HepG2 (cell line): ENCODE data around the gene PPAT. TPM values are rescaled to one million over a fixed set of nuclear protein-coding genes. Genes with fewer than 3 reads are reported as not detected.

Source experiments
- ATAC-seq: fragments of 200-7000 bp; cut with Tn5 transposase; 3 replicates; pipeline ENCODE4 v1.9.1; 2020; ENCODE audit warnings: mild to moderate bottlenecking, moderate library complexity
- BruUV-seq: library from RNA; stranded (reverse); fragments of 400-500 nt; replicated peaks from 2 replicates; lab custom pipeline; 2021; lab: Mats Ljungman, UMichigan
- CTCF ChIA-PET: fragments of 300-600 bp; formaldehyde crosslinking; extraction: SDS; loops from one replicate; lab custom pipeline; 2021; ENCODE audit warnings: low total read pairs, inconsistent platforms, low intra/inter-chr PET ratio; lab: Yijun Ruan, JAX
- POLR2A ChIA-PET: fragments of 350-600 bp; sonication (Branson Sonifier 250); formaldehyde crosslinking; loops from one replicate; lab custom pipeline; 2020; ENCODE audit warnings: antibody characterized with exemption, inconsistent platforms; lab: Yijun Ruan, JAX
- DNase-seq: peaks from one replicate; pipeline ENCODE4 v3.0.0-alpha.2; 2015; ENCODE audit warnings: low spot score
- FAIRE-seq: peaks from 3 replicates; lab custom pipeline; 2011; peaks lifted over from hg19 to GRCh38; lab: Jason Lieb, UNC
- H2AFZ ChIP-seq: one replicate; pipeline ENCODE4 v1.6.1; 2011; ENCODE audit warnings: low read length, inconsistent platforms
- H3K27ac ChIP-seq: fragments of 300-600 bp; 3 replicates; pipeline ENCODE4 v1.8.0; 2011; ENCODE audit warnings: mixed run types, mild to moderate bottlenecking, mixed read lengths, low read length, inconsistent platforms; ENCODE audit not compliant: insufficient read depth; ENCODE audit errors: extremely low read length
- H3K27me3 ChIP-seq, 2 experiments: fragments of 200-600 bp in 1 of 2; 2 replicates in 1 of 2; 3 replicates in 1 of 2; pipeline versions ENCODE4 v1.6.0 to v1.8.0; 2011; ENCODE audit warnings: low read length in 2 of 2, mild to moderate bottlenecking in 2 of 2, moderate library complexity in 2 of 2, inconsistent platforms in 1 of 2; ENCODE audit not compliant: insufficient read depth in 2 of 2, control insufficient read depth in 1 of 2
- H3K36me3 ChIP-seq, 2 experiments: fragments of 200-600 bp in 1 of 2; replicated peaks in 1 of 2; 2 replicates in 1 of 2; 3 replicates in 1 of 2; pipeline versions ENCODE4 v1.5.1 to v1.8.0; 2011; ENCODE audit warnings: low read length in 2 of 2, inconsistent platforms in 1 of 2; ENCODE audit not compliant: insufficient read depth in 2 of 2, control insufficient read depth in 1 of 2
- H3K4me1 ChIP-seq: 2 replicates; pipeline ENCODE4 v1.5.1; 2012; ENCODE audit warnings: low read length, inconsistent platforms; ENCODE audit not compliant: insufficient read depth
- H3K4me2 ChIP-seq: 2 replicates; pipeline ENCODE4 v1.6.0; 2011; ENCODE audit warnings: low read depth, low read length, inconsistent platforms
- H3K4me3 ChIP-seq, 3 experiments: fragments of 200-600 bp in 1 of 3; sonication (generic), shearing (Covaris generic) in 1 of 3; replicated peaks in 1 of 3; 2 replicates each; pipeline ENCODE4 v1.5.1; 2011 to 2016; ENCODE audit warnings: low read length in 3 of 3, inconsistent platforms in 2 of 3, low read depth in 2 of 3, mild to moderate bottlenecking in 2 of 3, control low read depth in 1 of 3, mixed read lengths in 1 of 3; ENCODE audit not compliant: insufficient read depth in 1 of 3
- H3K79me2 ChIP-seq: one replicate; pipeline ENCODE4 v1.6.1; 2011; ENCODE audit warnings: low read length, inconsistent platforms; ENCODE audit not compliant: insufficient read depth
- H3K9ac ChIP-seq: 2 replicates; pipeline ENCODE4 v1.6.0; 2011; ENCODE audit warnings: mild to moderate bottlenecking, low read depth, low read length, inconsistent platforms; ENCODE audit not compliant: insufficient read depth
- H3K9me3 ChIP-seq: 2 replicates; pipeline ENCODE4 v1.5.1; 2012; ENCODE audit warnings: mild to moderate bottlenecking, low read length
- H4K20me1 ChIP-seq: 2 replicates; pipeline ENCODE4 v1.6.0; 2011; ENCODE audit warnings: inconsistent platforms, mild to moderate bottlenecking, low read length, moderate library complexity; ENCODE audit not compliant: insufficient read depth
- ARNT2 ChIP-seq: sonication (generic); formaldehyde crosslinking; IDR thresholded peaks from 2 replicates; pipeline ENCODE4 v1.8.0; 2022; ENCODE audit warnings: mild to moderate bottlenecking, low read depth, missing genetic modification reagents, moderate library complexity
- ELF3 ChIP-seq: IDR thresholded peaks from 2 replicates; pipeline ENCODE4 v1.6.1; 2016; ENCODE audit warnings: missing genetic modification reagents, missing compliant biosample characterization
- GMEB2 ChIP-seq: IDR thresholded peaks from 2 replicates; pipeline ENCODE4 v1.6.1; 2016; ENCODE audit warnings: missing biosample characterization, missing genetic modification reagents, low read depth
- HES4 ChIP-seq: sonication (generic); formaldehyde crosslinking; IDR thresholded peaks from 2 replicates; pipeline ENCODE4 v1.9.0; 2021; ENCODE audit warnings: mild to moderate bottlenecking, missing genetic modification reagents, borderline replicate concordance
- MYPOP ChIP-seq: sonication (generic); formaldehyde crosslinking; IDR thresholded peaks from 2 replicates; pipeline ENCODE4 v1.8.1; 2023; ENCODE audit warnings: mild to moderate bottlenecking, moderate library complexity, missing genetic modification reagents
- NKX3-1 ChIP-seq: sonication (generic); formaldehyde crosslinking; IDR thresholded peaks from 2 replicates; pipeline ENCODE4 v1.5.0; 2020; ENCODE audit warnings: missing genetic modification reagents
- XRCC5 ChIP-seq: fragments of 200-400 bp; formaldehyde crosslinking; optimal IDR thresholded peaks from 2 replicates; pipeline ENCODE3; 2017; ENCODE audit warnings: mild to moderate bottlenecking, low read length
- ZNF264 ChIP-seq: sonication (generic); formaldehyde crosslinking; IDR thresholded peaks from 2 replicates; pipeline ENCODE4 v1.4.0; 2020; ENCODE audit warnings: missing genetic modification reagents
- ZNF280B ChIP-seq: sonication (generic); formaldehyde crosslinking; IDR thresholded peaks from 2 replicates; pipeline ENCODE4 v1.5.0; 2020; ENCODE audit warnings: missing genetic modification reagents, mild to moderate bottlenecking, borderline replicate concordance
- ZNF460 ChIP-seq: sonication (generic); formaldehyde crosslinking; IDR thresholded peaks from 2 replicates; pipeline ENCODE4 v1.5.1; 2020; ENCODE audit warnings: missing genetic modification reagents, mild to moderate bottlenecking, borderline replicate concordance
- WGBS: methylation state at CpG from one replicate; pipeline ENCODE4 v1.1.6; 2017; ENCODE audit warnings: low lambda C conversion rate; 5-methylcytosine and 5-hydroxymethylcytosine counted together
- in situ Hi-C: cut with HindIII; loops from 2 replicates; pipeline ENCODE4 v1.10.0; 2017; ENCODE audit warnings: low pct_unique_long_range_greater_than_20kb; ENCODE audit not compliant: extremely low pct_ligation_motif_present
- intact Hi-C: fragments of 100-400 bp; cut with micrococcal nuclease; formaldehyde crosslinking; loops from one replicate; pipeline ENCODE4 v1.10.0; 2022; ENCODE audit not compliant: unreplicated experiment
- polyA plus RNA-seq, 8 experiments: library from polyadenylated mRNA; depleted of rRNA in 3 of 8; stranded (reverse) in 7 of 8; unstranded in 1 of 8; fragments of >200 nt; fragmentation: Illumina TruSeq in 4 of 8; extraction: Trizol in 4 of 8; gene quantifications; 2 replicates each; pipeline versions ENCODE4 v1.2.1 to v1.2.3, GENCODE V29; 2011 to 2016; ENCODE audit warnings: low read depth in 4 of 8, missing spikeins in 1 of 8, mixed read lengths in 1 of 8; ENCODE audit not compliant: insufficient read depth in 1 of 8
- total RNA-seq, 5 experiments: library from RNA; depleted of rRNA; stranded (reverse); fragments of >200 nt; fragmentation: Illumina TruSeq; extraction: Trizol; gene quantifications; 2 replicates each; pipeline ENCODE4 v1.2.3, GENCODE V29; 2016; ENCODE audit warnings: low read depth in 1 of 5
- TF ChIP-seq, protein P1 (sequence below): sonication (generic); formaldehyde crosslinking; IDR thresholded peaks from 2 replicates; pipeline ENCODE4 v1.5.0; 2020; ENCODE audit warnings: missing genetic modification reagents, mild to moderate bottlenecking, borderline replicate concordance

The PPAT gene
- total and polyA plus RNA-seq, 2 of the 13 experiments (the other 11 are each of a cell fraction or from before 2014, with no cell fraction given): 16.9 to 62.6 TPM

DNA sequence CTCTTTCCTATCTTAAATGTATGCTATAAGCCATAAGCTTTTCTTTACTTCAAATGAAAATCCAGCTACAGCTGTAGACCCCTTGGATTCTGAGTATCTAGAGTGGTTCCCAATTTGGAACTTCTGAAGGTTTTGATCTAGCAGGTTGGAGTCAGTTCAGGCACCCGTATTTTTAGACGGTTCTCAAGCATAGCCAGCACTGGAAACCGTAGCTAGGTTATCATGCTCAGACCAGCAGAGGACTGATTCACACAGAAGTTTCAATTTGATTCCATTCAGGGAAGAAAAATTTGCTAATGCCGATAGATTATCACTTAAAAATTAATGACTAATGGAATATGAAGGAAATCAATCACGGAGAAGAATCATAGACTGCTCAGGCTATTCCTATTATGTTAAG, 11.2 kb downstream of the PPAT start:
- no peak overlapping the region for H3K4me3 ChIP-seq
- no peak overlapping the region for H2AFZ ChIP-seq
- DNase-seq: no peak
- H3K27me3 ChIP-seq: no peaks in the 10 kb centered on the region
- H4K20me1 ChIP-seq: peaks cover 10% of the 10 kb centered on the region; the same call in 1 of the 2 replicates
- ATAC-seq: no peak
- no peak for FAIRE-seq
- intact Hi-C loops: loop anchor here (2.0 to 10.0 kb wide), 2 partner anchors 121 to 411 kb away; no protein-coding TSS in a partner anchor
- peaks cover 0 to 8% of the 10 kb centered on the region in 2 experiments; a peak in 3 of 5 replicates for H3K36me3 ChIP-seq
- CTCF ChIA-PET: interaction anchor here (2.0 kb wide), 1 partner anchor 120 kb away, joined by 12 read pairs; no protein-coding TSS in a partner anchor
- in situ Hi-C loops: no loop called here
- H3K79me2 ChIP-seq: peaks cover 100% of the 10 kb centered on the region
- no peak overlapping the region for H3K4me2 ChIP-seq
- 97% methylated on average over 5 of the region's 5 CpGs for WGBS
- POLR2A ChIA-PET: interaction anchor here (1.4 kb wide), 1 partner anchor 12 kb away, joined by 8 read pairs; the partner anchor contains the start of genes PAICS and PPAT
- H3K9me3 ChIP-seq: no peaks in the 10 kb centered on the region
- TF ChIP-seq XRCC5 (no peak), ZNF460 (no peak), HES4 (CRISPR knock-in tag) (no peak), NKX3-1 (no peak), ZNF280B (no peak), MYPOP (CRISPR knock-in tag) (no peak), ZNF264 (CRISPR knock-in tag) (no peak), ELF3 (CRISPR knock-in tag) (no peak), ARNT2 (no peak), GMEB2 (CRISPR knock-in tag) (no peak)
- TF ChIP-seq, protein P1, sequence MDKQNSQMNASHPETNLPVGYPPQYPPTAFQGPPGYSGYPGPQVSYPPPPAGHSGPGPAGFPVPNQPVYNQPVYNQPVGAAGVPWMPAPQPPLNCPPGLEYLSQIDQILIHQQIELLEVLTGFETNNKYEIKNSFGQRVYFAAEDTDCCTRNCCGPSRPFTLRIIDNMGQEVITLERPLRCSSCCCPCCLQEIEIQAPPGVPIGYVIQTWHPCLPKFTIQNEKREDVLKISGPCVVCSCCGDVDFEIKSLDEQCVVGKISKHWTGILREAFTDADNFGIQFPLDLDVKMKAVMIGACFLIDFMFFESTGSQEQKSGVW (CRISPR knock-in tag): no peak
- no TSS peak for BruUV-seq
- no peak overlapping the region for H3K9ac ChIP-seq
- H3K4me1 ChIP-seq: peaks cover 18% of the 10 kb centered on the region
- no peak overlapping the region for H3K27ac ChIP-seq
